NCI-H345 (cell line): Measurements from ENCODE around the gene GNS.
A peak's percentile ranks its signal among the peaks of the same experiment; 100 is the strongest.
"Not testable (repeated sequence)": the region's sequence is repeated elsewhere in the genome, so short reads cannot be mapped to it uniquely, and the experiment has no call there.

ENCODE experiments used
- DNase-seq: peaks from one replicate; lab custom pipeline; 2025; lab: John Stamatoyannopoulos, UW

GNS gene

DNA sequence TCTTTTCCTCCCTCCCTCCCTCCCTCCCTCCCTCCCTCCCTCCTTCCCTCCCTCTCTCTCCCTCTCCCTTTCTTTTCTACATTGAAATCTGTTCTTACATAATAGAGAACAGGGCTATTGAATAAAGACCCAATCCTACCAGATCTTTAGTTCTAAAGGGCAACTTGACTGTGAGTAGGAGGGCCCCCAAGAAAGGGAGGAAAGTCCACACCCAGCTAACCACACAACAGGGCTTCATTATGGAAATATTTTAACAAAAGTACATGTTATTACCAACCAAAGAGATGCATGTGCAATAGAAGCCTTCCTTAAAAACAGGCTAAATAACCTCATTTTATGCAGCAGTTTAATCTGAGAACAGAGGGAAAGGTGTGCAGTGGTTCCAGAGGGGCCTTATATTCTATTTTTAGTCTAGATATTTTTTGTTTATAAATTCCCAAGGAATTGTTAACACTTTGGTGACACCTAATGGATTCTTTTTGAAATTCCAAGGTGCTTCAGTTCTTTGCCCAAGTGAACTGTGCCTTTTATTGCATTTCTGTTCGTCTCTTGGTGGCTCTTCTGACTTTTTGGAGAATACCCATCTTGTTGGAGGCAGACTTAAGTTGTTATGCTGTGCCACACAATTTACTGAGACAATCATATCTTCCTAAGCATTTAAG lies 63.0 kb downstream of the GNS start:
- peak; percentile 4 for DNase-seq

DNA sequence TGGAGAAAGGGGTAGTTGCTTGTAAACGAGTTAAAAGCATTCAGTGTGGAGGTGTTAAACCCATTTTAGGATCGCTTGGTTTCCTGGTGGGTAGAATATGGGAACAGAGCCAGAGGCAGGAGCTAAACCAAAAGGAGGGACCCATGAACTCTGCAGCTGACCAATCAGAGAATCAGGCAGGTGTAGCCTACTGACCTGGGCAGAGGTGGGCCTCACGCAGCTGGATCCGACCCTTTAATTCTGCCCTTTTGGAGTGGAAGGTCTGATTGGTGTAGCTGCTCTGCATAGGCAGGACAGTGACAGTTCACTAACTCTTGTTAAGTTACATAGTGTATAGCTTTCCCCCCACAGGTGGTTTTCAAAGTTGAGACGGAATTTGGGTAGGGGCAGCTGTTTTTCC lies 63.7 kb downstream of the GNS start:
- DNase-seq: no peak

DNA sequence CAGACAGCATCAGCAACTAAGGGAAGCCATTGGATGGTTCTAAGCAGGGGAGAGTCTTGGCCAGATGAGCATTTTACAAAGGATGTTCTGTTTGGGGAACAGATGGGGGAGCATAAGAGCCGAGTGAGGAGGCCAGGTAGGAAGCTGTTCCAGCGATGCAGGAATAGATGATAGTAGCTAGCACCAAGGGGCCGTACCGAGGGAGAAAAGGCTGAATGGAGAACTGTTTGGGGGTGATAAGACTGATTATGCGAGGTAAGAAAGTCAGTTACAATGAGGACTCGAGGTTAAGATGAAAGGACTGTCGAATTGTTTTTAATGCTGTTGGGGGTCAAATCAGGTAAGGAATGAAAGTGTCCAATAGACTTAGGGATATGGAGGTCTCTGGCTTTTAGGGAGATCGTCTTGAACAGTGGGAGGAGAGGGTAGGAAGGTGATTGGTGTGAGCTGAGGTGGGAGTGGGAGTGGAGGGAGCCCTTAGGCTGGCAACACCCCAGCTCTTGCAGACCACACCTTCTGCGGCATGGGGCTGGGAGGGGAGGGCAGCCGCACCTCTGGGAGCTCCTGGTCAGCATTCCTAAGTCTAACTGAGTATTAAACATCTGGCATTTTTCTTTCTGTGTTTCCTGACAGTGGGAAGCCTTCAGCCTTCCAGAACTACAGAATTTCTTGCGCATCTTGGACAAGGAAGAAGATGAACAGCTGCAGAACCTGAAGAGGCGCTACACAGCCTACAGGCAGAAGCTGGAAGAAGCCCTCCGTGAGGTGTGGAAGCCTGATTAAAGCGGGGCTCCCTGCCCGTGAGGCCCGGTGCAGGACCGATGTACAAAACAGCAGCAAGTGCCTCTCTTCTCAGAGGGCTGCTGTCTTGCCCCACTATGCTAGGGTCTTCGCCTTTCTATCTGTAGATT lies 64.8 kb downstream of the GNS start:
- no peak for DNase-seq

DNA sequence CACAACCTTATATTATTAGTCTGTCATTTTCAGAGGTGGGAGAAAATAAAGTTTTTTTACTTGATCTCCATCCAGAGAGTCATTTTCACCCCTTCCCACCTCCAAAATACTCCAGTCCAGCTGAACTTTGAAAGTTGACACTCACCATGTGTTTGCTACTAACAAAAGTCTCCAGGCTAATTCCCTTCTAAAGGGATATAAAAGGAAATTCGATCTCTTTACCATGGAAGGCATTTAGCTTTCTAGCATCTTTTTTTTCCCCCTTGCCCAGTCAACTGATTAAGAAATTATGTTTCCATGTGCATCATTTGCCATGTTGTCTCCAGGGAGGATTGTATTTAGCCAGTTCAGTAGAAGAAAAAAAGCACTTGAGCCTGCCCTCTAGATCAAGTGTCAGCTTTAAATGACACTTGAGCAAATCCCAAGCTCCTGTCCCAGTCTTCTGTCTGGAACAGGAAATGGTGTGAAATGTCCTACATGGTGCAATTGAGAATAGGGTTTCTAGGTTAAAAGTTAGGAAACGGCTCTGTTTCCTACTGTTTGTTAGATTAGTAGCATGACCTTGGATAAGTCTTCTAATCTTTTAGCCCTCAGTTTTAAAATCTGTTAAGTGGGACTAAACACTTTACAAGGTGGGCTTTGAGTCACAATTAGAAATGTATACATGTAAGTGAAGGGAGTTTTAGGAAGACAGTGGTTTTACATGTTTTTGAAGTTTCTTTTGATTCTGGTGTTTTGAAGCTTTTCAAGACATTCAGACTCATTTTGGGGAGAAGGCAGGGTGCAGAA lies 67.2 kb downstream of the GNS start:
- DNase-seq: peak; percentile 30

DNA sequence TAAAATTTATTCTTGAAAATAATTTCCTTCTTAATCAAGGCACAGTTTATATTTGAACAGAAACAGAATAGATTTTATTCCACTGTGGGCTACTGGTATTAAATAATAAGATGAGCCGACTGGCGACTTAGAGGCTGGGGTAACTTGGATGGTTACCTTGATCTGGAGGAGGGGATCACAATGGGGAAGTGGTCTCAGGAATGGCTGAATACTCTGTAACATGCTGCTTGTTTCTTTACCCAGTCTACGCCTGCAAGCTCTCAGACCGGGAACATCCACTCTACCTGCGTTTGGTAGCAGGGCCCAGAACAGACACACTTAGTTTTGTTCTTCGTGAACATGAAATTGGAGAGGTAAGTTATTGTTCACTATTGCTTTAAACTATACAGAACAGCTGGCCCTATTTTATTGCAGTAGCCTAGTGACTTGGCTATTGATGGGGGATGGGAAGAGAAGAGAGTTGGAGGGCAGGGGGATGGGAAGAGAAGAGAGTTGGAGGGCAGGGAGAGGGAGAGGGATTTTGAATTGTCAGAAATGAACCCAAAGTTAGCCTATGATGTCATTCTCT lies 67.9 kb downstream of the GNS start:
- no peak for DNase-seq

DNA sequence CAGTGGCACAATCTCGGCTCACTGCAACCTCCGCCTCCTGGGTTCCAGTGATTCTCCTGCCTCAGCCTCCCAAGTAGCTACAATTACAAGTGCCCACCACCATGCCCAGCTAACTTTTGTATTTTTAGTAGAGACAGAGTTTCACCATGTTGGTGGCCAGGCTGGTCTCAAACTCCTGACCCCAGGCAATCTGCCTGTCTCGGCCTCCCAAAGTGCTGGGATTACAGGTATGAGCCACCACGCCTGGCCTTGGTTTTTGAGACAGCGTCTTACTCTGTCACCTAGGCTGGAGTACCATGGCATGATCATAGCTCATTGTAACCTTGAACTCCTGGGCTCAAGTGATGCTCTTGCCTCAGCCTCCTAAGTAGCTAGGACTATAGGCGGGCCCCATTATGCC lies 69.0 kb downstream of the GNS start:
- DNase-seq: not testable (repeated sequence)

DNA sequence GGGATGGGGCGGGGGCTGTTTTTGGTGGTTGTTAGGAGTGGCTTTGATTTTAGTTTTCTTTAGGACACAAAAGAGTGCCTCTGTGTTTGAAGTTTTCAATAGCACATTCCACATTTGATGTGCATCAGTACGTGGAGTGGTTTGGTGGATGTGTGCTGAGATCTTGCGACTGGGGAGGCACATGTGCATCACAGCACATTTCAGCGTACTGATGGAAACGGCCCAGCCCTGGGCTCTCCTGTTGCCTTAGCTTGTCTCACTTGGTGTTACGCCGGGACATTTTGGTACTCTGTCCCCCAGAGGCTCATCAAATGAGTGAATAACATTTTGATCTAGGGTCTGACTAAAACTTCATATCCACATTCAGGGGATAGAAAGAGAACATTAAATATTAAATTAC lies 70.5 kb downstream of the GNS start:
- DNase-seq: no peak

DNA sequence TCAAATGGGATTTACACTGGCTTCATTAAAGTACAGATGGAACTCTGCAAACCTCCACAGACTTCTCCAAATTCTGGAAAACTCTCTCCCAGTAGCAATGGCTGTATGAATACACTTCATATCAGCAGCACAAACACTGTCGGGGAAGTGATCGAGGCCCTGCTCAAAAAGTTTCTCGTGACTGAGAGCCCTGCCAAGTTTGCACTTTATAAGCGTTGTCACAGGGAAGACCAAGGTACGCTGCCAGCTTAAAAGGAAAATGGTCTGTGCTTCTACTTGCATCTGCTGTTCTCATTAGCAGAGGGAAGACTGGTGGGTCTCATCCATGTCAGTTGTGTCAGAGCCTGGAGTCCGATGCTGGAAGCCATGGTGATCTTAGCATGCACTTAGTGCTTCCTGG lies 71.0 kb downstream of the GNS start:
- DNase-seq: no peak

DNA sequence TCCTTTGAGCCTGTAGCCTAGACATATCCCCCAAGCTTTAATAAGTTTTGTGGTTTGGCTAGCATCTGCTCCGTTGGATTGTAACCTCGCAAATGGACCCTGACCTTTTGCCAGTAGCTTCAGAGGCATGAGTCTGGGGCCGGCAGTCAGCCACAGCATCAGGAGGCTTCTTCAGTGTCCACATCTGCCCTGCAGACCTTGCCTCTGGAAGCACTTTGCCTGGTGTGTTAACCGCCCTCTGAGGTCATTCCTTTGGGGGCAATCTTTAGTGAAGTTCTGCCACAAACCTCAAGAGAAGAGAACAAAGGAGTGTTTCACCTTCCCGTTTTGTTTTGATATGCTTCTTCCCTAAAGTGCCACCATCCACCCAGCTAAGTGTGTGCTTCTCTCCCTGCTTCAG lies 71.4 kb downstream of the GNS start:
- DNase-seq: no peak

DNA sequence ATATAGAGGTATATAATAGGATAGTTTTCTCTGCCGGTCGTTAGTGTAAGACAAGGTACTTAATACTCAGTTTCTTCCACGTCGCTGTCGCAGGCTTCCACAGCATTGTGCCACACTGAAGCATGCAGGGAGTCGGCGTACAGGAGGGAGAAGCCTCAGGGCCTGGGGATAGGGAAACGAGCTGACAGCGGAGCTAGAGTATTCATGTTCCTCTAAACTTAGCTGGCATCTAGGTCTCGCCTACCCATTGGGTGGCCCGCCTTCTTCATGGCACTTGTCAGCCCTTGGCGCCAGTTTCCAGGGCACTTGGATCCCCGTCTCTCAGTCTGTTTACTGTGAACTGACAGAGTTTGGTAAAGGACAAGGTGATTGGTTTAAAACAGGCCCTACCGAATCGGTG lies 73.6 kb downstream of the GNS start:
- DNase-seq: no peak

DNA sequence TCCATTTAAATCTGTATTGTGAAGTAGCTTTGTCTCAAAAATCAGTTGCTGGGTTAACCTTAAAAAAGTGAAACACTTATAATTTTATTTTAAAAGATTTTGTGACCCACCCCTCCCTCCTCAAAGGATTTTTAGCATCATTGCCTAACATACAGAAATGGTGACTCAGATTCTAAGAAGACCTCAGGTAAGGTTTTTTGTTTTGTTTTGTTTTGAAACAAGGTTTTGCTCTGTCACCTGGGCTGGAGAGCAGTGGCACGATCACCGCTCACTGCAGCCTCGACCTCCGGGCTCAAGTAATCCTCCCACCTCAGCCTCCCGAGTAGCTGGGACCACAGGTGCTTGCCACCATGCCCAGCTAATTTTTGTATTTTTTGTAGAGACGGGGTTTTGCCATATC lies 74.2 kb downstream of the GNS start:
- DNase-seq: no peak

DNA sequence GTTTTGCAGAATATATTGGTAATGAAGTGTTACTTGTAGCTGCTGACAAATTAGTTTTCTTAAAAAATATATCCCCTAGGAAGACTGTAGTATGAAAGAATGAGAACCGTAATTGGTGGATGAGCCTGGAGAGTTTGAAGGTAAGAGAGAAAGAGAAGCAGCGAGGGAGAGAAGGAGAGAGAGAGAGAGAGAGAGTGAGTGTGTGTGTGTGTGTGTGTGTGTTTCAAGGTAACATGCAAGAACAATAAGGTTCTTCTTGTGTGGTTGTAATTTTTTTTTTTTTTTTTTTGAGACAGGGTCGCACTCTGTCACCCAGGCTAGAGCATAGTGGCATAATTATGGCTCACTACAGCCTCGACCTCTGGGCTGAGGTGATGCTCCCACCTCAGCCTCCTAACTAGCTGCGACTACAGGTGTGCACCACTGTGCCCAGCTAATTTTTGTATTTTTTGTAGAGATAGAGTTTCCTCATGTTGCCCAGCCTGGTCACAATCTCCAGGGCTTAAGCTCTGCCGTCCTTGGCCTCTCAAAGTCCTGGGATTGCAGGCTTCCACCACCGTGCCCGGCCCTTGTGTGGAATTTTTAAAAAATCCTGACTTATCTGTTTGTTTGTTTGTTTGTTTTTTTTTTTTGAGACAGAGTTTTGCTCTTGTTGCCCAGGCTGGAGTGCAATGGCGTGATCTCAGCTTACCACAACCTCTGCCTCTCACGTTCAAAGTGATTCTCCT lies 75.2 kb downstream of the GNS start:
- no peak for DNase-seq

DNA sequence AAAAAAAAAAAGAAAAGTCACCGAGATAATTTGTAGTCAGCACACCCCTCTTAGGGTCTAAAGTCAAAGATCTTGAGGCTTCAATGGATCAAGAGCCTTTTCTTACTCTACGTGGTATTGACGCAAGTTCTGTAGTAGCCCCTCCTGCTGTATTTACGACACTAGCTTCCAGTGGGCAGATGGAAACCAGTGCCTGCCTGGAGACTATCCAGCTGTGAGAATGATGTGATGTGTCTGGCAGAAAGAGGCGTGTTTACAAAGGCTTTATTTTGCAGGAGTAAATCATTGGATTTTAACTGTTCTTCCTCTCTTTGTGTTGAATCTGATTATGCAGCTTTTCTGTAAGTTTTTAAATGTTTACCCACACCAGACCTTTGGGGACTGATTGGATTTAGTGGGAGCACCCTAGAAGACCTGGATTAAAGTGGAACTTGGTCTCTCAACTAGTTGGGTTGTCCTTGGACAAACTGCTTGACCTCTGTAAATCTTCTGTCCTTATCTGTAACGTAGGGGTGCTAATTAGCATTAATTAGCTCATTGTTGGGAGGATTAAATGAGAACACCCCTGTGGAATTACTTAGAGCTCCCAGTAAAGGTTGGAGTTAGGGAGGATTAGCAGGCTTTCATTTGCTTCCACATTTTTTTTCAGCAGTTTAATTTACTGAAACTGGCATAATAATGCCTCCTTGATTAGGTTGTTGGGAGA lies 76.5 kb downstream of the GNS start:
- peak; percentile 55 for DNase-seq

DNA sequence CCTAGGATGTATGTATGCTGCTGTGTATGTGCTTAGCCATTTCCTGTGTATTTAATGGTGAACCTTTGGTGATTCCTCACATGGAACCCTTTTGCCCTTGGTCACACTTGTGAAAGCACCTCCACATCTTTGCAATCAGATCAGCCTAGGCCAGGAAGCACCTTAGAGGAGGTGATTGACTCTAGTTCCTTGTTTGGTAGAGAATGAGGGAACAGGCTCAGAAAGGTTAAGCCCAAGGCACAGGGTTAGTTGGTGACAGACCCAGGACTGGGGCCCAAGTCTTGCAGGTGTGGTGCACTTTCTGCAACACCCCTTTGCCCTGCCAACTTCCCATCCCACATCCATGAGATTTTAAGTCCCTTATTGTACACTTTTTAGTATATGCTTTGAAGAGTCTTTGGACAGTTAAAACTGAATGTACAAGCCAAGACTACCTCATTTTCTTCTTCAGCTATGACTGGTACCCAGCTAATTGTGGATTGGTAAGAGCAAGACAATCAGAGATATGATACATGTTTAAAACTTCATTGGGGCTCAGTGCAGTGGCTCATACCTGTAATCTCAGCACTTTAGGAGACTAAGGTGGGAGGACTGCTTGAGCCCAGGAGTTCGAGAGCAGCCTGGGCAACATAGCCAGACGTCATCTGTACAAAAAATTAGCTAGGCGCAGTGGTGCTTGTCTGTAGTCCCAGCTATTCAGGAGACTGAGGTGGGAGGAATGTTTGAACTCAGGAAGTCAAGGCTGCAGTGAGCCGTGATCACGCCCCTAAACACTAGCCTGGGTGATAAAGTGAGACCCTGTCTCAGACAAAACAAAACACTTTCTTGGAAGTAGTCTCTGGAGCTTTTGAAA lies 77.8 kb downstream of the GNS start:
- DNase-seq: no peak

DNA sequence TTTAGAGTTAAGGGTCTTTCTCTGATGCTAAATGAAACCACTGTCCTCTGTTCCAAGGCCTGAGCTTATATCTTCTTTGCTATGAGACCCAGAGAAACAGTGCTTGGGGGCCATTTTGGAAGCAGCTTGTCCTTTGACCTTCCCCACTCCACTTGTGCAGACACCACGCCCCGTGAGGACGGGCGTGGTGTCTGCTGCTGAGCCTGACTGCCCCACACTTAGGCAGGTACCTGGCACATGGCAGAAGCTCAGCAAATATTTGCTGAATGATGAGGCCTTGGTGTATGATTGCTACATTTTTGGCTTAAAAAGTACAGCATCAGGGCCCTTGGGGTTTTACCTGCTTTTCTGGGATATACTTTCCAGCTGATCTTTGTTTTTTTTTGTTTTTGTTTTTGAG lies 79.0 kb downstream of the GNS start:
- no peak for DNase-seq

DNA sequence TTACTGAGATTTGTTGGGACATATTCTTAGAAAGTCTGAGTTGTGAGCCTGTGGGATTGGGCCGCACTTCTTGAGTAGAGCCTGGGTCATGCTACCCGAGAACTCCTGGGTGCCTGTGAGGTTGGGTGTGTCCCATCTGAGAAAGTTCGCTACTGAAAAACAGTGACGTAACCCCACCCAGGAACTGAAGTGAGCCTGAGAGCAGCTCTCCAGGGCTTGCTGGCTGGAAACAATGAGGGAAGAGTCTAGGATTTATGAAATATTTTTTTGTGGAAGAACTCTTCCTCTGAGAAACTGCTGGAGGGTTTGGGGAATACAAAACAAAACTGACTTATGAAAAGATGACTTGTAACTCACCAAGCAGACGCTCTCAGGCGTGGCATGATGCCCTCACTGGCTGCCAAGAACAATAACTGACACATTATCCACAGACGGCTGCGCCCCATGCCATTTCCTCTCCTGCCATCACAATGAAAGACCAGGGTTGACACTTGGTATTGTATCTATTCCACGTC lies 79.7 kb downstream of the GNS start:
- peak; percentile 84 for DNase-seq

DNA sequence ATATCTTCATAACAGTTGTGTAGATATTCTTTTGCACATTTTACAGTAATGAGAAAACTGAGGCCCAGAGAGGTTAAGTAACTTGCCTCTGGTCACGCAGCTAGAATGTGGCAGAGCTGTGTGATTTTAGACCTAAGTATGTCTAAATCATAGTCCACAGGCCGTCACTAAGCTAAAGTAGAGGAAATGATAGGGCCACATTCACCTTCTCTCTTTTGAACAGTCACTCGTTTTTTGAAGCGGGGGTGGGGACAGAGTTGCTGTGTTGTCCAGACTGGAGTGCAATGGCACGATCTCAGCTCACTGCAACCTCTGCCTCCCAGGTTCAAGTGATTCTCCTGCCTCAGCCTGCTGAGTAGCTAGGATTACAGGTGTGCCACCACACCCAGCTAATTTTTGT lies 80.4 kb downstream of the GNS start:
- DNase-seq: no peak

DNA sequence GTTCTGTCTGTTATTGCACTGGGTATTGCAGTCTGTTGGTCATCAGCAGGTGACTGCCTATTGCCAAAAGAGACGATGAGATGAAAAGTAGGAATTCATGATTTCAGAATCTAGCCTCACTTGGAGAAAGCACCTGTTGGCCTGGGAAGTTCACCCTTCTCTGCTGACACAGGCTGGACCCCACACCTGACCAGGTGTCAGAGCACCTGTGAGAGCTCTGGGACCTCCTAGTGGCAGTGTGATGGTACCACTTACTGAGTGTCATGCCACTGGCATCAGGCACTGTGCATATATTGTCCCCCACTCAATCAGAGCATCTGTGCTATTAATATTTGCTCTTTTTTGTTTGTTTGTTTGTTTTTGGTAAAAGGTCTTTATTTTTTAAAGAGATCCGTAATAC lies 81.0 kb downstream of the GNS start:
- no peak for DNase-seq

DNA sequence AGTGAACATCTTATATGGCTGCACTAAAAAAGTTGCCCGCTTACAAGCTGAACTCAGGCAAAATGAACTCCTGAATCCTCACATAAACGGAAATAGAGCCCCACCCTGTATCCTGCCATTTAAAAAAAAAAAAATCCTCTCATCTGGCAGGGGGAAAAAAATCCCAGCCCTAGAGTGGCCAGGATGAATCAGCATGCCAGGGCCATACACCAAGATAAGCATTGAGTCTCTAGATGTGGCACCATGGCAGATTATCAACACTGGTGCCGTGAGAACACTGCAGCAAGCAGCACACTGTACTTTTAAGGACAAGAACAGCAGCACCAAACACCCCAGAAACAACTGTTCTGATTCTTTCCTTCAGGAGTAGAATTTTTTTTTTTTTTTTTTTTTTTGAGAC lies 83.4 kb downstream of the GNS start:
- no peak for DNase-seq

DNA sequence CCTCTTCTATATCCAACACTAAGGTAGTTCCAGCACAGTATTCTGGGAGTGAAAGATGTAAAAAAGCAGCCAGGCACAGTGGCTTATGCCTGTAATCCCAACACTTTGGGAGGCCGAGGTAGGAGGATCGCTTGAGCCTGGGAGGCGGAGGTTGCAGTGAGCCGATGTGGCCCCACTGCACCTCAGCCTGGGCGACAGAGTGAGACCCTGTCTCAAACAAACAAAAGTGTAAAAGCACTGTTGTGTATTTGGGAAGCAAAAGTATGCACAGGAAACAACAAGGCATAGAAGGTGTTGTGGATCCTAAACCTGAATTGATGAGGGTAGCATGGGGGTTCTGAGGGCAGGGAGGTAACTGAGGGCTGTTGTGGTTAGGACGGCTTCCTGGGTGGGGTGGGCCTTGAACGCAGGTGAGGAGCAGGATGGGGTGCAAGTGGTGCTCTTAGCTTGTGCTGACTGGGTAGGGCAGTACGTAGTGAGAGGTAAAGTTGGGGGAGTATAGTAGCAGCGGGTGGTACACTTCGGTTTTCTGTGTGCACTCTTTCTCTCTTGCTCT lies 84.8 kb downstream of the GNS start:
- no peak for DNase-seq
